Endothelial cell of umbilical vein (primary cell): ENCODE data around the gene FSIP1.

Source experiments
- CTCF ChIP-seq, 2 donors: IDR thresholded peaks; 1 replicate in 1 of 2; 2 replicates in 1 of 2; pipeline ENCODE4 v1.5.1; 2011; ENCODE audit warnings: low read length in 2 of 2, mild to moderate bottlenecking in 2 of 2, moderate library complexity in 2 of 2, control low read depth in 1 of 2, inconsistent platforms in 1 of 2, low read depth in 1 of 2; ENCODE audit not compliant: insufficient read depth in 1 of 2; ENCODE audit errors: extremely low read depth in 1 of 2
- EZH2 ChIP-seq: IDR thresholded peaks from 2 replicates; pipeline ENCODE4 v1.6.1; 2012; ENCODE audit warnings: borderline replicate concordance, low read depth, mild to moderate bottlenecking, moderate library complexity, low read length, inconsistent platforms; ENCODE audit not compliant: severe bottlenecking
- MAX ChIP-seq: IDR thresholded peaks from 2 replicates; pipeline ENCODE4 v1.6.1; 2011; ENCODE audit not compliant: insufficient read depth, insufficient read length
- POLR2A ChIP-seq: IDR thresholded peaks from 2 replicates; pipeline ENCODE4 v1.6.1; 2012; ENCODE audit warnings: low read depth, mild to moderate bottlenecking, control low read depth, low read length
- POLR2AphosphoS5 ChIP-seq: IDR thresholded peaks from 2 replicates; pipeline ENCODE4 v1.6.1; 2012; ENCODE audit warnings: low read depth, mild to moderate bottlenecking, control low read depth, low read length, moderate library complexity; ENCODE audit not compliant: insufficient read depth

- TF ChIP-seq EZH2 (no peak), POLR2A (no peak), CTCF (IDR thresholded peaks at IDR 0.05; ENCODE audit: extremely low read depth in 1 of 2, insufficient read depth in 1 of 2, low read depth in 1 of 2, low read length in 2 of 2) (no peak), POLR2AphosphoS5 (no peak), MAX (no peak)
Observed at GRCh38 chr15:39622660-39623516, 159.8 kb downstream of the FSIP1 start.
